ENCODE data around the gene NPFFR2. TPM values are rescaled to one million over a fixed set of nuclear protein-coding genes. Genes with fewer than 3 reads are reported as not detected.

NPFFR2 gene
- polyA plus RNA-seq, result not detected

GRCh38 chr4:72031868-72032608 is at the start of gene NPFFR2:
NPFFR2 (plus strand) TSS chr4:72032000; CDS start chr4:72128592, 96,592 bp downstream.
- peaks cover 7% of the 10 kb centered on the region for H3K27me3 Mint-ChIP-seq
- H3K36me3 Mint-ChIP-seq, result no peaks in the 10 kb centered on the region
- H3K4me3 Mint-ChIP-seq, result no peak within 1 kb of the TSS
- no peak within 1 kb of the TSS for H3K27ac Mint-ChIP-seq
- H3K9me3 Mint-ChIP-seq, result no peaks in the 10 kb centered on the region
- no peaks in the 10 kb centered on the region for H3K4me1 Mint-ChIP-seq

DNA sequence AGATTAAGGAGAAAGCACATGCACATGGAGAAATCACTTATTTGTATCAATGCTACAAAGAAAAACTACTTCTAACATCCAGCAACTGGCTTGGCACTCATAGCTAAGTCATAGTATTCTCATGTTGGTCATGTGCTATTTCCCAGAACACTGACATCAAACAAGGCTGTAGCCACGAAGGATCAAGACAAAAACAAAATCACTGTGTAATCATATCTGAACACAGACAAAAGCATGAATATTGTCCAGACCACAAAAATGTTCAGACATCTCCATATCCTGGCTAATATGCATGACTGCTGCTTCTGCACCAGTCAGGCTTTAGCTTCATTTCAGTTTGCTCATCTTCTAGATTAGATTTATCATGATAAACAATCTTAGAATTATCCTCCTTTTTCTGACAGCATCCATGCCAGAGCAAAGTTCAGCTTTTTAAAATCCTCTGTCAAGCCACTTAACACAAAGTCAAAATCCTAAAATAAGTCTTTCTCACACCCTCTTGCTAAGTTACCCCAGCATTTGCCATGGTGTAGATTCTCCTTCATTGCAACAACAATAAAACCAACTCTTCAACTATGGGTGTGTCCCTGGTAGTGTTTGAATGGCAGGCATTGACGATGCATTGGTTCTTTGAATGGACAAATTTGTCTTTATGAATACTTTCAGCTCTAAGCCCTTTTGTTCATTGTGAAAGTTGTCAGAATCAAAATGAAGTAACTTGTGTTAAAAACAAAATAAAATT is 39.1 kb upstream of the NPFFR2 start:
- Mint-ChIP-seq H3K9me3 (peaks cover 0 to 12% (median 8%) of the 10 kb centered on the region in 3 donors), H3K4me3 (no peak overlapping the region), H3K27ac (no peak overlapping the region), H3K36me3 (no peaks in the 10 kb centered on the region), H3K4me1 (no peaks in the 10 kb centered on the region), H3K27me3 (no peaks in the 10 kb centered on the region)

GRCh38 chr4:71994559-71994958 is 37.2 kb upstream of the NPFFR2 start:
- Mint-ChIP-seq H3K36me3 (no peaks in the 10 kb centered on the region), H3K4me3 (no peak overlapping the region), H3K27ac (no peak overlapping the region), H3K27me3 (no peaks in the 10 kb centered on the region), H3K9me3 (peaks cover 2 to 13% (median 11%) of the 10 kb centered on the region in 3 donors), H3K4me1 (no peaks in the 10 kb centered on the region)

- no peaks in the 10 kb centered on the region for H3K4me1 Mint-ChIP-seq
- H3K4me3 Mint-ChIP-seq, result no peak overlapping the region
Observed at GRCh38 chr4:71995297-71995696, 36.5 kb upstream of the NPFFR2 start.

DNA sequence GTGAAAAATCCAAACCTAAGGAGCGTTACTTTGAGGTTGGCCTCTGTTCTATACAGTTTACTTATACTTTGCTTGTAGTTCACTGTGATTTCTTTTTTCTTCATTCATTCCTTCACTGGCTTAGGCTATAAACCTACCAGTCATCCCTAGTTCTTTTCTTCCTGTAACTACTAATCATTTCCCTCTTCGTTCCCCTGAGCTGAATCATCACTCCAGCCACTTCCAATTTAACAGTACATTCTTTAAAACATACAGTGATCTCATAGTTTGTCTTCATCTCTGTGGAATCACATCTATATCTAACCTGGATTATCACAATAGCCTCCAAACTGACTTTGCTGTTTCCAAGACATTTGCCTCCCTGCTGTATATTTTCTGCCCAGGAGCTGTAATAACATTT is 25.2 kb upstream of the NPFFR2 start:
- Mint-ChIP-seq H3K9me3 (peaks cover 0 to 2% (median 0%) of the 10 kb centered on the region in 3 donors), H3K36me3 (no peaks in the 10 kb centered on the region), H3K27ac (no peak overlapping the region), H3K4me1 (no peaks in the 10 kb centered on the region), H3K27me3 (no peaks in the 10 kb centered on the region), H3K4me3 (no peak overlapping the region)

More at GRCh38 chr4:71995297-71995696, 36.5 kb upstream of the NPFFR2 start:
- Mint-ChIP-seq H3K27me3 (no peaks in the 10 kb centered on the region), H3K27ac (no peak overlapping the region), H3K9me3 (peaks cover 2 to 11% (median 8%) of the 10 kb centered on the region in 3 donors), H3K36me3 (no peaks in the 10 kb centered on the region)

- Mint-ChIP-seq H3K27ac (no peak overlapping the region), H3K27me3 (no peaks in the 10 kb centered on the region), H3K4me1 (no peaks in the 10 kb centered on the region), H3K4me3 (no peak overlapping the region), H3K9me3 (peaks cover 0 to 2% (median 0%) of the 10 kb centered on the region in 3 donors), H3K36me3 (peaks cover 1% of the 10 kb centered on the region)
Observed at GRCh38 chr4:72011906-72012305, 19.9 kb upstream of the NPFFR2 start.

DNA sequence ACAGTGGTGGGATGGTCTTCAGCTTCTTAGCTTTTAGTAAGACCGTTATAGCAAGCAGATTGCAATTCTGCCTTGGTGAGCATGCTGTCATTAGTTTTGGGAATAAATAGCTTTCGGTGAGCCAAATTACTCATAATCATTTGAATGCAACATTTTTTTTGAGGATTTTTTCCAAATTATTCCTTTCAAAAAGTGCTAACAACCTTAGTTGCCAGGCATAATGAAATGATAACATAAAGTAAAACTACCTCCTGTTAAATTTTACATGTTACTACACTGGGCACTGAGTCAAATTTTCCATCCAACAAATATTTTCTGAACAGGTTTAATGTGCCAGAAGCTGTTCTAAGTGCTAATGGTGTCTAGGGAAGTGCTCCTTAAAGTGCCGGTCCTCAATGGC is 15.8 kb upstream of the NPFFR2 start:
- H3K27ac Mint-ChIP-seq, result no peak overlapping the region
- H3K27me3 Mint-ChIP-seq, result no peaks in the 10 kb centered on the region
- peaks cover 1% of the 10 kb centered on the region for H3K36me3 Mint-ChIP-seq
- no peaks in the 10 kb centered on the region for H3K4me1 Mint-ChIP-seq
- H3K4me3 Mint-ChIP-seq, result no peak overlapping the region
- no peaks in the 10 kb centered on the region for H3K9me3 Mint-ChIP-seq

DNA sequence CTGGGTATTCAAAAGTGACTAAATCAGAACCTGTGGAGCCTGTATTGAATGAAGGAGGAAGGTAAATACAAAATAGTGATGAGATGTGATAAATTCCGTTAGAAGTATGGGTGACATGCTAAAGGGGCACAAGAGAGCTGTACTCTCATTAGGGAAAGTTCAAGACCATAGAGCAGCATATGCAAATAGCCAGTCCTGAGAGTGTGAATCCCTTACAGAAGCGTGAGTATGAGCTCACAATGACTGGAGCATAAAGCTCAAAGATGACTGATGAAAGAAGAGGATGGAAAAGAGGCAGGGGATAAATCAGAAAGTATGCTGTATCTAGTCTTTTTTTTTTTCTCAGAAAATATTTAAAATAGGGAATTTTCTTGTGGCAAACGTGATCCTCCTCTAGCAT is 12.1 kb upstream of the NPFFR2 start:
- Mint-ChIP-seq H3K27ac (no peak overlapping the region), H3K9me3 (peaks cover 0 to 2% (median 0%) of the 10 kb centered on the region in 3 donors), H3K4me3 (no peak overlapping the region), H3K27me3 (no peaks in the 10 kb centered on the region), H3K36me3 (no peaks in the 10 kb centered on the region), H3K4me1 (no peaks in the 10 kb centered on the region)

DNA sequence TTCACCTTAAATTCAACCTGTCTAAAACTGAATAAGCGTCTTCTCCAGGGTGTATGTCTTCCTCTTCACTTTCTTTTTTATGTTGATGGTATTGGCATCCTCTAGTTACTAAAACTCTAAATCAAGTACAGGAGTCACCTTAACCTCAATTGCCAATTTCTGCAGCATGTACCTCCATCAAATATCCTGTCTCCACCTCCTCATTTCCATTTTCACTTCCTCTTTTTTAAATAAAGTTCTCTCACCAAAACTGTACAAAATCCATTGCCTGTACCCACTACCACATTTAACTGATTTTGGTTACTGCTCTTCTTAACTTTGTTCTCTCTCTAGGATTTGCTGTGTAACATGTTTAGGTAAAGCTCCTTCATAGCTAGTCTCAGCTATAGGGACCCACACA is 9.2 kb upstream of the NPFFR2 start:
- no peaks in the 10 kb centered on the region for H3K4me1 Mint-ChIP-seq
- H3K27me3 Mint-ChIP-seq, result no peaks in the 10 kb centered on the region
- H3K27ac Mint-ChIP-seq, result no peak overlapping the region
- no peaks in the 10 kb centered on the region for H3K36me3 Mint-ChIP-seq
- peaks cover 0 to 5% (median 4%) of the 10 kb centered on the region in 3 donors for H3K9me3 Mint-ChIP-seq
- peak overlapping the region in 1 of 4 donors; percentile 71 for H3K4me3 Mint-ChIP-seq

GRCh38 chr4:72055566-72055965 is 23.8 kb downstream of the NPFFR2 start:
- Mint-ChIP-seq H3K9me3 (no peaks in the 10 kb centered on the region), H3K36me3 (no peaks in the 10 kb centered on the region), H3K27ac (no peak overlapping the region), H3K4me3 (no peak overlapping the region), H3K4me1 (no peaks in the 10 kb centered on the region), H3K27me3 (no peaks in the 10 kb centered on the region)

- Mint-ChIP-seq H3K27me3 (no peaks in the 10 kb centered on the region), H3K9me3 (peaks cover 0 to 5% (median 0%) of the 10 kb centered on the region in 3 donors), H3K4me1 (no peaks in the 10 kb centered on the region), H3K27ac (no peak overlapping the region), H3K4me3 (no peak overlapping the region), H3K36me3 (no peaks in the 10 kb centered on the region)
Observed at GRCh38 chr4:72063726-72064125, 31.9 kb downstream of the NPFFR2 start.

GRCh38 chr4:72067051-72067450 is 35.3 kb downstream of the NPFFR2 start:
- H3K27me3 Mint-ChIP-seq, result no peaks in the 10 kb centered on the region
- no peak overlapping the region for H3K27ac Mint-ChIP-seq
- H3K4me1 Mint-ChIP-seq, result no peaks in the 10 kb centered on the region
- H3K4me3 Mint-ChIP-seq, result no peak overlapping the region
- H3K9me3 Mint-ChIP-seq, result peaks cover under 1 to 5% (median 2%) of the 10 kb centered on the region in 3 donors
- no peaks in the 10 kb centered on the region for H3K36me3 Mint-ChIP-seq

DNA sequence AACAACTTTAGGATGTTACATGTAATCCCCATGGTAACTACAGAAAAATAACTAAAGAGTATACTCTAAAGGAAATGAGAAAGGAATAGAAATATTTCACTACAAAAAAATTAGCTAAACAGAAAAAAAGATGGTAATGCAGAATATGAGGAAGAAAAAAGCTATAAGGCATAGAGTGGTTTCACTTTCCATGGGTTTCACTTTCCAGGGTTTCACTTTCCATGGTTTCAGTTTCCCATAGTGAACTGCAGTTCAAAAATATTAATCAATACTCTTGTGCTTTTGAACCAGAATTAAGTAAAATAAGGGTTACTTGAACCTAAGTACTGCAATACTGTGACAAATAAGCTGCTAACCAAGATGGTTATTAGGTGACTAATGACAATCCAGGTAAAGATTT is 42.0 kb downstream of the NPFFR2 start:
- Mint-ChIP-seq H3K36me3 (no peaks in the 10 kb centered on the region), H3K27ac (no peak overlapping the region), H3K9me3 (peaks cover 2 to 4% (median 2%) of the 10 kb centered on the region in 3 donors), H3K4me3 (no peak overlapping the region), H3K27me3 (no peaks in the 10 kb centered on the region), H3K4me1 (no peaks in the 10 kb centered on the region)

GRCh38 chr4:72076562-72076961 is 44.8 kb downstream of the NPFFR2 start:
- H3K4me1 Mint-ChIP-seq, result no peaks in the 10 kb centered on the region
- no peak overlapping the region for H3K4me3 Mint-ChIP-seq
- no peaks in the 10 kb centered on the region for H3K36me3 Mint-ChIP-seq
- no peak overlapping the region for H3K27ac Mint-ChIP-seq
- peaks cover 0 to 4% (median 2%) of the 10 kb centered on the region in 3 donors for H3K9me3 Mint-ChIP-seq
- no peaks in the 10 kb centered on the region for H3K27me3 Mint-ChIP-seq

DNA sequence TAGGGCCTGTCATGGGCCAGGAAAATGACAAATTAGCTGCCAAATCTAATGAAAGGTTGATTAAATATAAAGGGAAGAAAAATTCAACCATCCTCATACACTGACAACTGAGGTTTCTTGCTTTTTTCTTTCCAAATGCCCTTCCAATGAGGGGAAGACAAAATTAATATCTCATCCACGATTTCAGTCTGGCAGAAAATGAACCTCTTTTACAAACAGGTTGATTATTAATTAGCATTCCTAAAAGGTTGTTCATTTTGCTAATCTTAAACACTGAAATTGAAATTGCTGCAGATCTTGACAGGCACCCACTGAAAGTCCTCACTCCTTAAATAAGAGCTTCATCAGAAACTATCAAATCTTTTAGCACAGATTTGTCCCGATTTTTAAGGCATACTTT is 45.5 kb downstream of the NPFFR2 start:
- Mint-ChIP-seq H3K36me3 (no peaks in the 10 kb centered on the region), H3K27me3 (no peaks in the 10 kb centered on the region), H3K27ac (no peak overlapping the region), H3K9me3 (peaks cover 0 to 4% (median 0%) of the 10 kb centered on the region in 3 donors), H3K4me1 (no peaks in the 10 kb centered on the region), H3K4me3 (no peak overlapping the region)
